ENCODE data around the gene VAMP4. TPM values are rescaled to one million over a fixed set of nuclear protein-coding genes. Genes with fewer than 3 reads are reported as not detected.

VAMP4 gene
- polyA plus RNA-seq, 1 of the 3 experiments (the other 2 are of a cell fraction): 2.5 TPM

DNA sequence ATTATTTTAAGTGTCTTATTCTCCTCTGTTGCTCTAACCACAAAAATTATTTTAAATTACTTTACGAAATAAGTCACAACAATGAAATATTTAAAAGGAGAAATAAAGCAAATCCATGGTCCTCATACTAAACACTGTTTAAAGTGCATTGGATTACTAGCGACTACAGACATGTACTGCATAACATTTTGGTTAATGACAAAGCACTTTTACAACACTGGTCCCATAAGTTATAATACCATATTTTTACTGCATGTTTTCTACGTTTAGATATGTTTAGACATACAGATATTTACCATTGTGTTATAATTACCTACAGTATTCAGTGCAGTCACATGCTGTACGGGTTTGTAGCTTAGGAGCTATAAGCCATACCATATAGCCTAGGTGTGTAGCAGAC lies 30.2 kb downstream of the VAMP4 start (continued):
- no peak for TF ChIP-seq TAF1 (IDR thresholded peaks at IDR 0.05; ENCODE audit: borderline replicate concordance, low read depth, low read length)
- TF ChIP-seq RXRA (IDR thresholded peaks at IDR 0.05; ENCODE audit: borderline replicate concordance, low read depth): no peak
- TF ChIP-seq RCOR1 (IDR thresholded peaks at IDR 0.05; ENCODE audit: low read length): no peak
- TF ChIP-seq GATA2 (CRISPR knock-in tag; IDR thresholded peaks at IDR 0.05): no peak
- TF ChIP-seq, protein P1, sequence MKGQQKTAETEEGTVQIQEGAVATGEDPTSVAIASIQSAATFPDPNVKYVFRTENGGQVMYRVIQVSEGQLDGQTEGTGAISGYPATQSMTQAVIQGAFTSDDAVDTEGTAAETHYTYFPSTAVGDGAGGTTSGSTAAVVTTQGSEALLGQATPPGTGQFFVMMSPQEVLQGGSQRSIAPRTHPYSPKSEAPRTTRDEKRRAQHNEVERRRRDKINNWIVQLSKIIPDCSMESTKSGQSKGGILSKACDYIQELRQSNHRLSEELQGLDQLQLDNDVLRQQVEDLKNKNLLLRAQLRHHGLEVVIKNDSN (IDR thresholded peaks at IDR 0.05; ENCODE audit: borderline replicate concordance, low read depth): no peak
- TF ChIP-seq SIN3A (IDR thresholded peaks at IDR 0.05; ENCODE audit: borderline replicate concordance, low read depth, low read length): no peak
- TF ChIP-seq, protein P2, sequence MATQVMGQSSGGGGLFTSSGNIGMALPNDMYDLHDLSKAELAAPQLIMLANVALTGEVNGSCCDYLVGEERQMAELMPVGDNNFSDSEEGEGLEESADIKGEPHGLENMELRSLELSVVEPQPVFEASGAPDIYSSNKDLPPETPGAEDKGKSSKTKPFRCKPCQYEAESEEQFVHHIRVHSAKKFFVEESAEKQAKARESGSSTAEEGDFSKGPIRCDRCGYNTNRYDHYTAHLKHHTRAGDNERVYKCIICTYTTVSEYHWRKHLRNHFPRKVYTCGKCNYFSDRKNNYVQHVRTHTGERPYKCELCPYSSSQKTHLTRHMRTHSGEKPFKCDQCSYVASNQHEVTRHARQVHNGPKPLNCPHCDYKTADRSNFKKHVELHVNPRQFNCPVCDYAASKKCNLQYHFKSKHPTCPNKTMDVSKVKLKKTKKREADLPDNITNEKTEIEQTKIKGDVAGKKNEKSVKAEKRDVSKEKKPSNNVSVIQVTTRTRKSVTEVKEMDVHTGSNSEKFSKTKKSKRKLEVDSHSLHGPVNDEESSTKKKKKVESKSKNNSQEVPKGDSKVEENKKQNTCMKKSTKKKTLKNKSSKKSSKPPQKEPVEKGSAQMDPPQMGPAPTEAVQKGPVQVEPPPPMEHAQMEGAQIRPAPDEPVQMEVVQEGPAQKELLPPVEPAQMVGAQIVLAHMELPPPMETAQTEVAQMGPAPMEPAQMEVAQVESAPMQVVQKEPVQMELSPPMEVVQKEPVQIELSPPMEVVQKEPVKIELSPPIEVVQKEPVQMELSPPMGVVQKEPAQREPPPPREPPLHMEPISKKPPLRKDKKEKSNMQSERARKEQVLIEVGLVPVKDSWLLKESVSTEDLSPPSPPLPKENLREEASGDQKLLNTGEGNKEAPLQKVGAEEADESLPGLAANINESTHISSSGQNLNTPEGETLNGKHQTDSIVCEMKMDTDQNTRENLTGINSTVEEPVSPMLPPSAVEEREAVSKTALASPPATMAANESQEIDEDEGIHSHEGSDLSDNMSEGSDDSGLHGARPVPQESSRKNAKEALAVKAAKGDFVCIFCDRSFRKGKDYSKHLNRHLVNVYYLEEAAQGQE (IDR thresholded peaks at IDR 0.05; ENCODE audit: low read depth, low read length): no peak

DNA sequence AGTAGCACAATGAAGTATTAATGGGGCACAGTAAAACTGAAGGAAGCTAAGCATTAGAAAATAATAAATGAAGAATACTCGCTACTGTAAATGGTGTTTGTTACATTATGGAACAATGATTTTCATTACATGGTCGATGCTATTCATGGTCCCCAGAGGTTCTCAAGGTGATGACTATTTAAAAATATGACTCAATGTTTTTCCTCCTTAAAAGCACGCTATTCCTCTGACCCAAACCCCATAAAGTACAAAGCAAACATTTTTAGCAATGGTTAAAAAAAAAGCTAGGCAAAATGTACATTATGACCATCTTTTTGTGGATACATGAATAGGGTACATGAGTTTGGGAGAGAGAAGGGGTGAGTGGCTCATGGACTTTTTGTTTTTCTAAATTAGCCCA lies 34.3 kb downstream of the VAMP4 start:
- Histone ChIP-seq H3K27me3 (ENCODE audit: insufficient read depth) (no peaks in the 10 kb centered on the region), H3K4me3 (ENCODE audit: low read depth in 2 of 2, low read length in 1 of 2) (no peak overlapping the region), H3K9me2 (no peaks in the 10 kb centered on the region), H3F3A (replicated peaks; ENCODE audit: insufficient read depth) (no peaks in the 10 kb centered on the region), H3K9me3 (no peaks in the 10 kb centered on the region), H3K4me2 (no peak overlapping the region), H3K27ac (ENCODE audit: low read depth in 2 of 2, low read length in 1 of 2) (no peak overlapping the region), H3K36me3 (replicated peaks in 1 of 2; ENCODE audit: control insufficient read depth in 1 of 2, insufficient read depth in 2 of 2, low read length in 1 of 2) (peaks cover 24 to 36% of the 10 kb centered on the region in 2 experiments), H3K4me1 (ENCODE audit: control insufficient read depth in 1 of 2, insufficient read depth in 2 of 2, low read depth in 1 of 2, low read length in 1 of 2) (no peaks in the 10 kb centered on the region), H3K9ac (no peak overlapping the region), H2AFZ (ENCODE audit: low read depth) (no peak overlapping the region), H3K79me2 (ENCODE audit: insufficient read depth) (no peaks in the 10 kb centered on the region), H4K20me1 (ENCODE audit: insufficient read depth) (no peaks in the 10 kb centered on the region)
- CTCF ChIA-PET: interaction anchor here (1.9 kb wide), 1 partner anchor 9 kb away, joined by 8 read pairs; no protein-coding TSS in a partner anchor
- no peak for DNase-seq
- POLR2A ChIA-PET: no interaction called here
- 90% methylated on average over 3 of the region's 3 CpGs for WGBS (ENCODE audit: low lambda C conversion rate)
- TF ChIP-seq YY1 (IDR thresholded peaks at IDR 0.05; ENCODE audit: low read depth) (no peak), SIN3A (IDR thresholded peaks at IDR 0.05; ENCODE audit: borderline replicate concordance, low read depth, low read length) (no peak), RXRA (IDR thresholded peaks at IDR 0.05; ENCODE audit: borderline replicate concordance, low read depth) (no peak), CHD2 (IDR thresholded peaks at IDR 0.05; ENCODE audit: low read length, partially characterized antibody) (no peak), NRF1 (IDR thresholded peaks at IDR 0.05; ENCODE audit: low read depth, low read length) (no peak), EZH2phosphoT487 (IDR thresholded peaks at IDR 0.05; ENCODE audit: borderline replicate concordance, low read depth) (no peak), MXI1 (IDR thresholded peaks at IDR 0.05; ENCODE audit: low read depth, low read length) (no peak), POLR2AphosphoS5 (IDR thresholded peaks at IDR 0.05; ENCODE audit: low read depth, low read length) (no peak), TAF1 (IDR thresholded peaks at IDR 0.05; ENCODE audit: borderline replicate concordance, low read depth, low read length) (no peak), RAD21 (IDR thresholded peaks at IDR 0.05; ENCODE audit: low read length) (no peak), MEF2A (IDR thresholded peaks at IDR 0.05; ENCODE audit: borderline replicate concordance, low read depth) (no peak)
- TF ChIP-seq, protein P3, sequence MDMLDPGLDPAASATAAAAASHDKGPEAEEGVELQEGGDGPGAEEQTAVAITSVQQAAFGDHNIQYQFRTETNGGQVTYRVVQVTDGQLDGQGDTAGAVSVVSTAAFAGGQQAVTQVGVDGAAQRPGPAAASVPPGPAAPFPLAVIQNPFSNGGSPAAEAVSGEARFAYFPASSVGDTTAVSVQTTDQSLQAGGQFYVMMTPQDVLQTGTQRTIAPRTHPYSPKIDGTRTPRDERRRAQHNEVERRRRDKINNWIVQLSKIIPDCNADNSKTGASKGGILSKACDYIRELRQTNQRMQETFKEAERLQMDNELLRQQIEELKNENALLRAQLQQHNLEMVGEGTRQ (IDR thresholded peaks at IDR 0.05; ENCODE audit: borderline replicate concordance, low read depth, low read length): no peak
- TF ChIP-seq, protein P1 (IDR thresholded peaks at IDR 0.05; ENCODE audit: borderline replicate concordance, low read depth): no peak
- TF ChIP-seq, protein P4, sequence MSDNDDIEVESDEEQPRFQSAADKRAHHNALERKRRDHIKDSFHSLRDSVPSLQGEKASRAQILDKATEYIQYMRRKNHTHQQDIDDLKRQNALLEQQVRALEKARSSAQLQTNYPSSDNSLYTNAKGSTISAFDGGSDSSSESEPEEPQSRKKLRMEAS (IDR thresholded peaks at IDR 0.05; ENCODE audit: low read depth): no peak
- TF ChIP-seq, protein P5, sequence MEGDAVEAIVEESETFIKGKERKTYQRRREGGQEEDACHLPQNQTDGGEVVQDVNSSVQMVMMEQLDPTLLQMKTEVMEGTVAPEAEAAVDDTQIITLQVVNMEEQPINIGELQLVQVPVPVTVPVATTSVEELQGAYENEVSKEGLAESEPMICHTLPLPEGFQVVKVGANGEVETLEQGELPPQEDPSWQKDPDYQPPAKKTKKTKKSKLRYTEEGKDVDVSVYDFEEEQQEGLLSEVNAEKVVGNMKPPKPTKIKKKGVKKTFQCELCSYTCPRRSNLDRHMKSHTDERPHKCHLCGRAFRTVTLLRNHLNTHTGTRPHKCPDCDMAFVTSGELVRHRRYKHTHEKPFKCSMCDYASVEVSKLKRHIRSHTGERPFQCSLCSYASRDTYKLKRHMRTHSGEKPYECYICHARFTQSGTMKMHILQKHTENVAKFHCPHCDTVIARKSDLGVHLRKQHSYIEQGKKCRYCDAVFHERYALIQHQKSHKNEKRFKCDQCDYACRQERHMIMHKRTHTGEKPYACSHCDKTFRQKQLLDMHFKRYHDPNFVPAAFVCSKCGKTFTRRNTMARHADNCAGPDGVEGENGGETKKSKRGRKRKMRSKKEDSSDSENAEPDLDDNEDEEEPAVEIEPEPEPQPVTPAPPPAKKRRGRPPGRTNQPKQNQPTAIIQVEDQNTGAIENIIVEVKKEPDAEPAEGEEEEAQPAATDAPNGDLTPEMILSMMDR (IDR thresholded peaks at IDR 0.05): no peak
- TF ChIP-seq, protein P6, sequence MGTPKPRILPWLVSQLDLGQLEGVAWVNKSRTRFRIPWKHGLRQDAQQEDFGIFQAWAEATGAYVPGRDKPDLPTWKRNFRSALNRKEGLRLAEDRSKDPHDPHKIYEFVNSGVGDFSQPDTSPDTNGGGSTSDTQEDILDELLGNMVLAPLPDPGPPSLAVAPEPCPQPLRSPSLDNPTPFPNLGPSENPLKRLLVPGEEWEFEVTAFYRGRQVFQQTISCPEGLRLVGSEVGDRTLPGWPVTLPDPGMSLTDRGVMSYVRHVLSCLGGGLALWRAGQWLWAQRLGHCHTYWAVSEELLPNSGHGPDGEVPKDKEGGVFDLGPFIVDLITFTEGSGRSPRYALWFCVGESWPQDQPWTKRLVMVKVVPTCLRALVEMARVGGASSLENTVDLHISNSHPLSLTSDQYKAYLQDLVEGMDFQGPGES (IDR thresholded peaks at IDR 0.05; ENCODE audit: low read depth, low read length): no peak
- TF ChIP-seq, protein P7, sequence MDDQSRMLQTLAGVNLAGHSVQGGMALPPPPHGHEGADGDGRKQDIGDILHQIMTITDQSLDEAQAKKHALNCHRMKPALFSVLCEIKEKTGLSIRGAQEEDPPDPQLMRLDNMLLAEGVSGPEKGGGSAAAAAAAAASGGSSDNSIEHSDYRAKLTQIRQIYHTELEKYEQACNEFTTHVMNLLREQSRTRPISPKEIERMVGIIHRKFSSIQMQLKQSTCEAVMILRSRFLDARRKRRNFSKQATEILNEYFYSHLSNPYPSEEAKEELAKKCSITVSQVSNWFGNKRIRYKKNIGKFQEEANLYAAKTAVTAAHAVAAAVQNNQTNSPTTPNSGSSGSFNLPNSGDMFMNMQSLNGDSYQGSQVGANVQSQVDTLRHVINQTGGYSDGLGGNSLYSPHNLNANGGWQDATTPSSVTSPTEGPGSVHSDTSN (IDR thresholded peaks at IDR 0.05): no peak
